Keratinocyte (primary cell): ENCODE data around the gene CPA3.

ENCODE experiments used
- CTCF ChIP-seq, 3 experiments: IDR thresholded peaks in 1 of 3; conservative IDR thresholded peaks in 1 of 3; optimal IDR thresholded peaks in 1 of 3; 2 replicates in 2 of 3; 3 replicates in 1 of 3; pipeline versions ENCODE3 to v1.5.1; 2011; ENCODE audit warnings: low read length in 3 of 3, mild to moderate bottlenecking in 3 of 3, moderate library complexity in 2 of 3, control low read depth in 1 of 3, inconsistent platforms in 1 of 3; ENCODE audit not compliant: insufficient read depth in 2 of 3; ENCODE audit errors: extremely low read depth in 1 of 3
- EZH2 ChIP-seq: IDR thresholded peaks from one replicate; pipeline ENCODE4 v1.6.1; 2012; ENCODE audit warnings: inconsistent platforms, mild to moderate bottlenecking, low read length, moderate library complexity

DNA sequence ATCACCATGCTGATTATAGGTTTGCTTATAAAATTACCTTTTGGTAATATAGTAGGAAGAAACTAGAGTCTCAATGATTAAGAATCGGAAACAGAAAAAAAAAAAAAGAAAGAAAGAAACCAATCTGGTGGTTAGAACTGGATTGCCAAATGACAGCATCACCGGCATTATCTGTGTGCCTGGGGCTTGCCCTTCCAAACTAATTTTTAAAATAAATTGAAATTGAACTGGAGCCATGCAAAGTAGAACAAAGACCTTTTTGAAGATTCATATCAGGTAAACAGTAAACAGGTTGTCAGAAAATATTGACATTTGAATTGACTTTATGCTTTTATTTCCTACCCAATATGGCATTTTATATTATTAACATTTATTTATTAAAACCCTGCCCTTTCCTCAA is 48.7 kb upstream of the CPA3 start:
- TF ChIP-seq CTCF (optimal IDR thresholded peaks at IDR 0.05 in 1 of 3, IDR thresholded peaks at IDR 0.05 in 1 of 3, conservative IDR thresholded peaks at IDR 0.05 in 1 of 3; ENCODE audit: extremely low read depth in 1 of 3, insufficient read depth in 2 of 3, low read length in 3 of 3) (no peak), EZH2 (no peak)
